HG03139 (cell line): ENCODE measurements around the gene PARD3B.

Source experiments
- ATAC-seq: cut with Tn5 transposase; IDR thresholded peaks from one replicate; pipeline ENCODE4 v1.9.1; 2021; ENCODE audit not compliant: unreplicated experiment

Gene PARD3B

DNA sequence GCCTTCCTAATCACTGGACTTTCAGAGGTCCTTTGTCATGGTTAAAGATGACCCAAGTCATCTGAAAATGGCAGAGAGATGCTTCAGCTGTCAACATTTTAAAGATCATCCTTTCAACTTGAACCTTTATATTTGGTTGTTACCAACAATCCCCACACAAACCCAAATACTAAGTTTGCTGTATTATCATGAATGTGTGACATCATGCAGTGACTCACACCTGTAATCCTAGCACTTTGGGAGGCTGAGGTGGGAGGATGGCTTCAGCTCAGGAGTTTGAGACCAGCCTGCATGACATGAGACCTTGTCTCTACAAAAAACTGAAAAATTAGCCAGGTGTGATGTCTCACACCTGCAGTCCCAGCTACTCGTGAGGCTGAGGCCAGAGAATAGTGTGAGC lies 1081.8 kb downstream of the PARD3B start:
- no peak for ATAC-seq

DNA sequence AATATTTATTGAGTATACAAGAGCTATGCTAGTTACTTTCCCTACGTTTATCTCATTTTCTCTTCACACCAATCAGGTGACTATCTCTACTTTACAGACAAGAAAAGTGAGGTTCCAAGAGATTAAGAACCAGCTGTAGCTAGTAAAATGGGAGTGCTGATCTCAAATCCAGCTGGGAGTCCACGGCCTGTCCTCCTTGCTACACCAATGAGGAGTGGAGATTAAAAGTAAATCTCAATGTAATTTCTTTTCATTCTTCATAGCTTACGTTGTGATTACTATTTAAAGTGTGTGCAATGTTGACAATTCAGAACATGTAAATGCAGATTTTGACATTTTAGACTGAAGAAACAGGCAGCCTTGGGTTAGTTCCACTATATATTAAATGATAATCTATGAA lies 1083.1 kb downstream of the PARD3B start:
- ATAC-seq: no peak

GRCh38 chr2:205629091-205629776 lies 1084.0 kb downstream of the PARD3B start:
- ATAC-seq: no peak

DNA sequence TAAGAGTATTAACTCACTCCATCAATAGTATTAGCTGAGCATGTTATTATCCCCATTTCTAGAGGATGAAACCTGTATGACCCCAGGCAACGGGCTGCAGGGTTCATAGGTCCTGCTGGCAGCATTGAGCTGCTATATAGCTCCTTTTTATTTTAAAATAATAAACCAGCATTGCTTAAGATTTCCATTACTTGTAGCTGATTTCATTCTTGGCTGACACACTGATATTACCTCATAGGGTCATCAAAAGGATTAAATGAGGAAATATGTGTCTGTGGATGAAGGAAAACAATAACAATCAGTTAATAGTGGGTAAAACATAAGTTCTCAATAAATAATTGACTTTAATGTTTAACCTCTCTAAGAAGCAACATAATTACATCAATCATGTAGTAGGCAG lies 1088.7 kb downstream of the PARD3B start:
- ATAC-seq: no peak

GRCh38 chr2:205636549-205637319 lies 1091.5 kb downstream of the PARD3B start:
- ATAC-seq: no peak

- no peak for ATAC-seq
Measured at GRCh38 chr2:205637320-205637602, 1092.0 kb downstream of the PARD3B start.

DNA sequence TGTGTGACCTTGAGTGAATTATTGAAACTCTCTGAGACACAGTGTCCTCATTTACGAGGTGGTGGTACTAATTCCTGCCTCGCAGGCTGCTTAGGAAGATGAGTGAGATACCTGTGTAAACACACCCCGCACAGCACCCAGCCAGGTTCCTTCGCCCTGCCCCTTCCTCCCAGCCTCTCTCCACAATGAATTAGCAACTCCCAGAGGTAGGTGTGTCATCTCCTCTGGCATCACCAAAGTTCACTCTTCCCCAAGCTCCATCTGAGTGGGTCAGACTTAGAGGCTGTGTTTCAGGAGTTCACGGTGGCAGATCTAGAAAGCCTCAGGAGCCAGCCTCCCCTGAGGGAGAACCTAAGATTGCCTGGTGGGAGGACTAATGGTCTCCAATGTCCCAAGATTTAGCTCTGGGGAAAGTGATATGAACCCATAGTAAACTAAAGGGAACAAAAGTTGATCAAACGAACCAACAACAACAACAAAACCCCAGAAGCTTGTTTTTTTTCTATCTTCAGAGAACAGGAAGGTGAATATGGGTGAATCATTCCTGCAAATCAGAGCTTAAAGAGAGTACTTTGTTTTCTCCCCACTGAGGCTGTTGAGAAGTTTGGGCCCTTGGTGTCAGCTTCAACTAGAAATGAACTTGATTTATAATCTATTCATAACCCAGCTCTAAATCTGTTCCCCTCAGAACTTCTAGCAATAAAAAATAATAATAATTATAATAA lies 1092.7 kb downstream of the PARD3B start:
- no peak for ATAC-seq

GRCh38 chr2:205640716-205641115 lies 1095.4 kb downstream of the PARD3B start:
- no peak for ATAC-seq

- ATAC-seq: no peak
Measured at GRCh38 chr2:205642599-205643356, 1097.5 kb downstream of the PARD3B start.

GRCh38 chr2:205643391-205643885 lies 1098.2 kb downstream of the PARD3B start:
- no peak for ATAC-seq

GRCh38 chr2:205644018-205644417 lies 1098.7 kb downstream of the PARD3B start:
- no peak for ATAC-seq

GRCh38 chr2:205646680-205647079 lies 1101.4 kb downstream of the PARD3B start:
- ATAC-seq: peak; percentile 97

DNA sequence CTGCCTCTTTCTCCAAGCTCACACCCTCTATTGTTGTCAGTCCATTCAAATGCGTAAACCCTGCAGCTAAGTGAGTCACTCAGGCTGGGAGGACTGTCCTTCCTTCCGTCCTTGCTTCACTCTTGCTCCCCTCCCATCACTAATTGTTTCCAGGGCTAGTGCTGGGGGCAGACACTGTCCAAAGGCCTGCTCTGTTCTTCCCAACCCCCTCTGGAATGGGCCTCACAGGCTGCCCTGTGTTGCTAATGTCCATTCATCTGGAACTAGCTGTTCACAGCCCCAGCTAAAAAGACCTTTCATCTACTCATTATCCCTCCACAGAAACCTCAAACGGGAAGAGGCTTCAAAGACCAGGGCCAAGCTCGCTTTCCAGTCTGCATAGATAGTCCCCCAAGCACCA lies 1105.2 kb downstream of the PARD3B start:
- no peak for ATAC-seq

DNA sequence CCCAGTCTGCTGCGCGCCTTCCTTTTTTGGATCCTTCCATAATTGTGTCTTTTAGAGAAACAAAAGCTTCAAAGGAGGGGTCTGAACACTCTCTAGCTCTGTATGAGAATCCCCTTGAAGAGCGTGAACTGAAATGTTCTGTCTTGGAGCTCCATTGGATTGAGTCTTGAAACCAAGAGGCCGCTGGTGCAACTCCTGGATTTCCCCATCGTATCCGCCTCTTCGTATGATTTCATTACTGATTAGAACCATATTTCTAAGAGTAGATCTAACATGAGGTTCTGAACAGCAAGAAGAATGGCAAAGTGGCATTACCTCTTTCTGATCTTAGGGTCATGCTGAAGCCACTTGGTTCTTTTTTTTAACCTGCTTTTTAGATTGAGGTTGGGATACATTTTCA lies 1105.7 kb downstream of the PARD3B start:
- no peak for ATAC-seq

- no peak for ATAC-seq
Measured at GRCh38 chr2:205651719-205652118, 1106.4 kb downstream of the PARD3B start.

DNA sequence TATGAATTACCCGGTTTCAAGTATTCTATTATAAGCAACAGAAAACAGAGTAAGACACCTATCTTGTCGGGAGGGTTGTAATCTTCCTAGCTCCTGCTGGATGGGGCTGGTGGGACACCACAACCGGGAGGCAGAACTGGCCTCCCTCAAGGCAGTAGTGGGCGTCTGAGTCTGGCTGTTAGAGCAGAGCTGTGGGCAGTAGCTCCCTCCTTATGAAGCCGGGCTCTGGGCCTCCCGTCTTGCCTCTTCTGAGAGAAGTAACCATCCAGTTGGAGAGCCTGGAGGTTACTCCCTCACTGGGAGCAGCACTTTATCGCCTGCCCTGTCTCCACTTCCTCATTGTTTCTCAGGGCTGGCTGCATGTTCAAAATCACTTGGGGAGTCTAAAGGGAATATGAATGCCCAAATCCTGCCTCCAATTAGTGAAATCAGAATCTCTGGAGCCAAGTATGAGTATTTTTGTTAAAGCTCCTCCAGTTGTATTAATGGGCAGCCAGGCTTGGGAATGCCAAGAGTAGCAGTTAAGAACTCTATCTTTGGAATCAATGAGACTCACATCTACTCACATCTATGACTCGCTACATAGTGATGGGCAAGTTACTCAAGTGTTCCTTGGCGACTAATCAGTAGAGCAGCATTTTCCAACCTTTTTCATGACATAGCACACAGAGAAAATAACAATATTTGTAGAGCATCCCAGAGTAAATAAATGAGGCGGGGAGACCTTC lies 1109.8 kb downstream of the PARD3B start:
- ATAC-seq: no peak

- ATAC-seq: no peak
Measured at GRCh38 chr2:205655779-205656456, 1110.6 kb downstream of the PARD3B start.

GRCh38 chr2:205656461-205656860 lies 1111.2 kb downstream of the PARD3B start:
- ATAC-seq: no peak

- no peak for ATAC-seq
Measured at GRCh38 chr2:205656941-205657340, 1111.7 kb downstream of the PARD3B start.

GRCh38 chr2:205657579-205657978 lies 1112.3 kb downstream of the PARD3B start:
- no peak for ATAC-seq
